T-helper 2 cell treated with Interferon-gamma antibody and Interleukin-4, amounts not matched to agents 100 ng/mL and 5 ng/mL, for 36 hours (primary cell): ENCODE data around the gene SLC7A8. TPM values are rescaled to one million over a fixed set of nuclear protein-coding genes. Genes with fewer than 3 reads are reported as not detected.

Source experiments
- total RNA-seq: library from RNA; stranded (reverse); gene quantifications from 2 replicates; pipeline ENCODE4 v1.2.3, GENCODE V29; 2022

The SLC7A8 gene
- total RNA-seq, 1 donor from 2014 or later: 1.0 TPM

Other genes with a start within 250 kb of the SLC7A8 start
- 54.4 and 60.0 TPM in 2 replicates for gene HAUS4, start 226.6 kb downstream of the SLC7A8 start, total RNA-seq
- gene AJUBA, start 201.1 kb downstream of the SLC7A8 start, total RNA-seq: 0.66 and 0.91 TPM in 2 replicates
- 9.1 and 10.2 TPM in 2 replicates for gene C14orf93, start 173.5 kb downstream of the SLC7A8 start, total RNA-seq
- gene PSMB5, start 148.8 kb downstream of the SLC7A8 start, total RNA-seq: 70.8 and 72.4 TPM in 2 replicates
- gene PSMB11, start 141.4 kb downstream of the SLC7A8 start, total RNA-seq: not detected in 2 replicates
- 2.6 and 3.0 TPM in 2 replicates for gene CDH24, start 126.1 kb downstream of the SLC7A8 start, total RNA-seq
- 201 and 210 TPM in 2 replicates for gene ACIN1, start 88.5 kb downstream of the SLC7A8 start, total RNA-seq
- 41.2 and 44.4 TPM in 2 replicates for gene C14orf119, start 88.2 kb downstream of the SLC7A8 start, total RNA-seq
- gene CIROP, start 78.7 kb downstream of the SLC7A8 start, total RNA-seq: not detected in 2 replicates
- gene CEBPE, start 64.4 kb downstream of the SLC7A8 start, total RNA-seq: 0.09 TPM in 1 of 2 replicates, not detected in the other
- gene RNF212B, start 54.3 kb upstream of the SLC7A8 start, total RNA-seq: not detected in 2 replicates
- gene HOMEZ, start 102.5 kb upstream of the SLC7A8 start, total RNA-seq: 10.3 and 10.9 TPM in 2 replicates
- gene PPP1R3E, start 119.2 kb upstream of the SLC7A8 start, total RNA-seq: 26.3 and 26.5 TPM in 2 replicates
- 6.4 and 8.5 TPM in 2 replicates for gene BCL2L2, start 123.2 kb upstream of the SLC7A8 start, total RNA-seq
- gene PABPN1, start 137.8 kb upstream of the SLC7A8 start, total RNA-seq: 195 and 196 TPM in 2 replicates
- 1.4 and 2.0 TPM in 2 replicates for gene SLC22A17, start 169.2 kb upstream of the SLC7A8 start, total RNA-seq
- gene EFS, start 181.5 kb upstream of the SLC7A8 start, total RNA-seq: not detected in 2 replicates
- gene IL25, start 189.1 kb upstream of the SLC7A8 start, total RNA-seq: not detected in 2 replicates
- gene CMTM5, start 193.4 kb upstream of the SLC7A8 start, total RNA-seq: not detected in 2 replicates
- 0.05 TPM in 1 of 2 replicates, not detected in the other for gene MYH6, start 224.6 kb upstream of the SLC7A8 start, total RNA-seq